HepG2 (cell line): ENCODE measurements around the gene EGFR. TPM values are rescaled to one million over a fixed set of nuclear protein-coding genes. Genes with fewer than 3 reads are reported as not detected.

Source experiments
- AHR ChIP-seq: IDR thresholded peaks from 2 replicates; pipeline ENCODE4 v1.6.1; 2018; ENCODE audit warnings: missing genetic modification reagents, missing compliant biosample characterization
- CEBPG ChIP-seq: IDR thresholded peaks from 2 replicates; pipeline ENCODE4 v1.6.1; 2016
- DR1 ChIP-seq: sonication (generic); formaldehyde crosslinking; IDR thresholded peaks from 2 replicates; pipeline ENCODE4 v1.8.0; 2021; ENCODE audit warnings: mild to moderate bottlenecking, missing genetic modification reagents, inconsistent platforms
- FUBP1 ChIP-seq: sonication (generic); formaldehyde crosslinking; IDR thresholded peaks from 2 replicates; pipeline ENCODE4 v1.5.1; 2020; ENCODE audit warnings: missing genetic modification reagents, mild to moderate bottlenecking, borderline replicate concordance
- GRHL1 ChIP-seq: sonication (generic); formaldehyde crosslinking; conservative IDR thresholded peaks from 2 replicates; pipeline ENCODE4 v1.8.0; 2022; ENCODE audit warnings: missing genetic modification reagents
- MED1 ChIP-seq: sonication (generic); formaldehyde crosslinking; IDR thresholded peaks from 2 replicates; pipeline ENCODE4 v1.4.0; 2020; ENCODE audit warnings: missing genetic modification reagents
- MTA3 ChIP-seq: sonication (generic); formaldehyde crosslinking; IDR thresholded peaks from 2 replicates; pipeline ENCODE4 v1.4.0; 2020; ENCODE audit warnings: missing genetic modification reagents
- MYPOP ChIP-seq: sonication (generic); formaldehyde crosslinking; IDR thresholded peaks from 2 replicates; pipeline ENCODE4 v1.8.1; 2023; ENCODE audit warnings: mild to moderate bottlenecking, moderate library complexity, missing genetic modification reagents
- NFKBIZ ChIP-seq: IDR thresholded peaks from 2 replicates; pipeline ENCODE4 v1.6.1; 2018; ENCODE audit warnings: missing genetic modification reagents, missing compliant biosample characterization
- PAWR ChIP-seq: sonication (generic); formaldehyde crosslinking; IDR thresholded peaks from 2 replicates; pipeline ENCODE4 v1.4.0; 2020; ENCODE audit warnings: missing genetic modification reagents, mild to moderate bottlenecking, borderline replicate concordance
- RBAK ChIP-seq: sonication (generic); formaldehyde crosslinking; IDR thresholded peaks from 2 replicates; pipeline ENCODE4 v1.5.1; 2020; ENCODE audit warnings: mild to moderate bottlenecking, missing genetic modification reagents
- REST ChIP-seq, 2 experiments: IDR thresholded peaks; 2 replicates each; pipeline ENCODE4 v1.6.1; 2011 to 2012; ENCODE audit warnings: low read length in 2 of 2, borderline replicate concordance in 1 of 2, low read depth in 1 of 2, mild to moderate bottlenecking in 1 of 2, moderate library complexity in 1 of 2
- TGIF2 ChIP-seq: IDR thresholded peaks from 2 replicates; pipeline ENCODE4 v1.6.1; 2016; ENCODE audit warnings: control low read depth, missing compliant biosample characterization
- TRAFD1 ChIP-seq: sonication (generic); formaldehyde crosslinking; IDR thresholded peaks from 2 replicates; pipeline ENCODE4 v1.5.1; 2020; ENCODE audit warnings: missing genetic modification reagents, mild to moderate bottlenecking, borderline replicate concordance
- ZNF136 ChIP-seq: sonication (generic); formaldehyde crosslinking; IDR thresholded peaks from 2 replicates; pipeline ENCODE4 v1.8.1; 2022; ENCODE audit warnings: low read depth, mild to moderate bottlenecking, moderate library complexity, missing genetic modification reagents
- ZNF260 ChIP-seq: sonication (generic); formaldehyde crosslinking; IDR thresholded peaks from 2 replicates; pipeline ENCODE4 v1.4.0; 2020; ENCODE audit warnings: missing genetic modification reagents, low read depth, mild to moderate bottlenecking, borderline replicate concordance
- ZNF569 ChIP-seq: sonication (generic); formaldehyde crosslinking; IDR thresholded peaks from 2 replicates; pipeline ENCODE4 v1.5.0; 2020; ENCODE audit warnings: mild to moderate bottlenecking, missing genetic modification reagents, moderate library complexity, borderline replicate concordance
- ZNF615 ChIP-seq: sonication (generic); formaldehyde crosslinking; IDR thresholded peaks from 2 replicates; pipeline ENCODE4 v1.5.0; 2020; ENCODE audit warnings: mild to moderate bottlenecking, missing genetic modification reagents, borderline replicate concordance
- ZNF790 ChIP-seq: sonication (generic); formaldehyde crosslinking; IDR thresholded peaks from 2 replicates; pipeline ENCODE4 v1.8.0; 2022; ENCODE audit warnings: missing genetic modification reagents, mild to moderate bottlenecking, borderline replicate concordance
- ZSCAN29 ChIP-seq: sonication (generic); formaldehyde crosslinking; conservative IDR thresholded peaks from 2 replicates; pipeline ENCODE4 v1.4.0; 2020; ENCODE audit warnings: mild to moderate bottlenecking, missing genetic modification reagents
- polyA plus RNA-seq, 8 experiments: library from polyadenylated mRNA; depleted of rRNA in 3 of 8; stranded (reverse) in 7 of 8; unstranded in 1 of 8; fragments of >200 nt; fragmentation: Illumina TruSeq in 4 of 8; extraction: Trizol in 4 of 8; gene quantifications; 2 replicates each; pipeline versions ENCODE4 v1.2.1 to v1.2.3, GENCODE V29; 2011 to 2016; ENCODE audit warnings: low read depth in 4 of 8, missing spikeins in 1 of 8, mixed read lengths in 1 of 8; ENCODE audit not compliant: insufficient read depth in 1 of 8
- total RNA-seq, 5 experiments: library from RNA; depleted of rRNA; stranded (reverse); fragments of >200 nt; fragmentation: Illumina TruSeq; extraction: Trizol; gene quantifications; 2 replicates each; pipeline ENCODE4 v1.2.3, GENCODE V29; 2016; ENCODE audit warnings: low read depth in 1 of 5

The EGFR gene
- total and polyA plus RNA-seq, 2 of the 13 experiments (the other 11 are each of a cell fraction or from before 2014, with no cell fraction given) = 7.0 to 10.0 TPM

GRCh38 chr7:54992871-54993475 lies 25.8 kb upstream of the EGFR start (continued):
- TF ChIP-seq ZNF569 (CRISPR knock-in tag) (no peak), MTA3 (CRISPR knock-in tag) (no peak), AHR (CRISPR knock-in tag) (no peak), PAWR (CRISPR knock-in tag) (no peak), TRAFD1 (CRISPR knock-in tag) (no peak), ZNF136 (CRISPR knock-in tag) (no peak), ZSCAN29 (CRISPR knock-in tag) (no peak), GRHL1 (CRISPR knock-in tag) (no peak), REST (IDR thresholded peaks at IDR 0.05; ENCODE audit: borderline replicate concordance in 1 of 2, low read depth in 1 of 2, low read length in 2 of 2) (no peak), ZNF615 (CRISPR knock-in tag) (no peak), ZNF260 (CRISPR knock-in tag) (no peak), CEBPG (CRISPR knock-in tag) (peak; percentile 72), RBAK (CRISPR knock-in tag) (no peak), NFKBIZ (CRISPR knock-in tag) (no peak), MYPOP (CRISPR knock-in tag) (no peak), FUBP1 (CRISPR knock-in tag) (no peak), TGIF2 (no peak), DR1 (CRISPR knock-in tag) (no peak), MED1 (0 out of 2 replicates have a peak, but pooled peaks have one; percentile 15), ZNF790 (CRISPR knock-in tag) (no peak)
